LNCaP clone FGC (cell line): ENCODE measurements around the gene RGS18.

ENCODE experiments used
- DNase-seq: peaks from one replicate; pipeline ENCODE4 v3.0.0-alpha.2; 2011; ENCODE audit warnings: low read depth
- H3K4me3 ChIP-seq: 2 replicates; pipeline ENCODE4 v1.5.1; 2011; ENCODE audit warnings: mild to moderate bottlenecking, low read depth, low read length, control low read depth
- TF ChIP-seq, protein P1 (sequence below): IDR thresholded peaks from 2 replicates; pipeline ENCODE4 v1.5.1; 2012; ENCODE audit warnings: mild to moderate bottlenecking; ENCODE audit not compliant: control insufficient read depth, insufficient read depth; ENCODE audit errors: extremely low read depth

The RGS18 gene, protein sequence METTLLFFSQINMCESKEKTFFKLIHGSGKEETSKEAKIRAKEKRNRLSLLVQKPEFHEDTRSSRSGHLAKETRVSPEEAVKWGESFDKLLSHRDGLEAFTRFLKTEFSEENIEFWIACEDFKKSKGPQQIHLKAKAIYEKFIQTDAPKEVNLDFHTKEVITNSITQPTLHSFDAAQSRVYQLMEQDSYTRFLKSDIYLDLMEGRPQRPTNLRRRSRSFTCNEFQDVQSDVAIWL

DNA sequence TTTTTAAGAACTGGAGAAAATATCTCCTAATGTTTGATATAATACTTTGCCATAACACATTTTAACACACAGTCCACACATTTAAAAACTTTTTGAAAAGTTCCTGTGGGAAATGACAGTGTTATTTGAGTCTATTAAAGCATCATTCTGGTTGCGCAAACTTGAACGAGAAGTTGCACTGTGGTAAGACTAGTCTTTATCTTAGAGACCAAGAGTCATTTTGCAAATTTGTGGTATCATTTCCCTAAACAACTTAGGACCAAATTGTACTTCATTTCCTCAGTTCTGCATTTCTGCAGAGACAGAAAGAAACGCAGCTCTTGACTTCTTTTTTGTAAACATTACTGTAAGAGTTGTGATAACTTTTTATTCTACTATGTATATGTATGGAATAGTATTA lies at the start of gene RGS18:
TSS of gene RGS18 (plus strand) at position 282 of the 400 bp plus-strand sequence. CDS start 176 bp downstream, outside the sequence.
- TF ChIP-seq, protein P1, sequence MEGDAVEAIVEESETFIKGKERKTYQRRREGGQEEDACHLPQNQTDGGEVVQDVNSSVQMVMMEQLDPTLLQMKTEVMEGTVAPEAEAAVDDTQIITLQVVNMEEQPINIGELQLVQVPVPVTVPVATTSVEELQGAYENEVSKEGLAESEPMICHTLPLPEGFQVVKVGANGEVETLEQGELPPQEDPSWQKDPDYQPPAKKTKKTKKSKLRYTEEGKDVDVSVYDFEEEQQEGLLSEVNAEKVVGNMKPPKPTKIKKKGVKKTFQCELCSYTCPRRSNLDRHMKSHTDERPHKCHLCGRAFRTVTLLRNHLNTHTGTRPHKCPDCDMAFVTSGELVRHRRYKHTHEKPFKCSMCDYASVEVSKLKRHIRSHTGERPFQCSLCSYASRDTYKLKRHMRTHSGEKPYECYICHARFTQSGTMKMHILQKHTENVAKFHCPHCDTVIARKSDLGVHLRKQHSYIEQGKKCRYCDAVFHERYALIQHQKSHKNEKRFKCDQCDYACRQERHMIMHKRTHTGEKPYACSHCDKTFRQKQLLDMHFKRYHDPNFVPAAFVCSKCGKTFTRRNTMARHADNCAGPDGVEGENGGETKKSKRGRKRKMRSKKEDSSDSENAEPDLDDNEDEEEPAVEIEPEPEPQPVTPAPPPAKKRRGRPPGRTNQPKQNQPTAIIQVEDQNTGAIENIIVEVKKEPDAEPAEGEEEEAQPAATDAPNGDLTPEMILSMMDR, result no peak
- no peak for DNase-seq
- H3K4me3 ChIP-seq, result no peak within 1 kb of the TSS

DNA sequence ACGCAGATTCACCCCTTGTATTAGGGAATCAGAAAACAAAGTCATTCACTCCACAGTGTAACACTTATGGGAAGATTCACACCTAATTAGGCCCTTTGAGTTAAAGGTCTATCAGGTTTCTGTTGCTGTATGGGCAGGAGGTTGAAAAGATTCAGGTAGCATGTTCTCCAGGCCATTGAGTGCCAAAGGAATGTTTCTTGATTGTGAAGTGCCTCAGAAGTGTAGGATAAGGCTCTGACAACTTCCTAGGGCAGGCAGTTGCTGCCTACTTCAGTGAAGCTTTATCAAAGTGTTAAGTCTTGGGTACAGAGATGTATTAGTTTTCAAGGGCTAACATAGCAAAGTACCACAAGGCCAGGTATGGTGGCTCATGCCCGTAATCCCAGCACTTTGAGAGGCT lies 48.7 kb upstream of the RGS18 start:
- no peak for DNase-seq
- TF ChIP-seq, protein P1, result no peak
- H3K4me3 ChIP-seq, result no peak overlapping the region

DNA sequence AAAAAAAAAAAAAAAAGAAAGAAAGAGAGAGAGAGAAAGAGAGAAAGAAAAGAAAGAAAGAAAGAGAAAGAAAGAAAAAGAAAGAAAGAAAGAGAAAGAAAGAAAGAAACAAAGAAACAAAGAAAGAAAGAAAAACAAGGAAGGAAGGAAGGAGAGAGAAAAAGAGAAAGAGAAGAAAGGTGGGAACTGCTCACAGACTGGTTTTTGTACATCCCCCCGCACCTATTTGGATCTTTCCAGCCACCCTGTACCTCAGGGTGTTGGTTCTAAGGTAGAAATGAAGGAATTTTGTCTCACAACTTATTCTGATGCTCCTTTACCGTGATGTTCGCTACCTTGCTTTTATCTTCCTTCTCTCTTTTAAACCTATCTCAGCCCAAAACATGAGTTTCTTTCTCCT lies 43.3 kb upstream of the RGS18 start:
- TF ChIP-seq, protein P1, result no peak
- H3K4me3 ChIP-seq, result no peak overlapping the region
- DNase-seq, result no peak

DNA sequence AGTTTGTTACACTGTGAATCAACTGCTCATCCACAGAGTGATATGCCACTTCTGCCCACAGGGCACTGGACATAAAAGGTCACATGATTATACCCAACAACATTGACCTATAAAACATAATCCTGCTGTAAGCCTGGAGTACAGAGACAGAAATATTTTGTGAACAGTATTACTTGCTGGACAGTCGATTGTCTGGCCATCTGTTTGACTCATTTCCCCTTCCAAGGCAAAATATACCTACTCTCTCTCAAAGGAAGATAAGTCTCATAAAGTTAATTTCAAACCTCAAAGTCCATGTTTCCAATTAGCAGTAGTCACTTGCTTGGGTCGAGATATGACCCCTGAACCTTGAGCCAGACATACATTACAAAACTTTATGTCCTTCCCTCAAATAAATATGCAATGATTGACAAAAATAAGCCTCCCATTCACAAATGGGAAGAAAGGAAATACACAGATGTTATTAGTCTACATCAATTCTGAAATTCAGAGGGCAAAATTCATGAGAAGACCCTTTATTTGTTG lies 39.3 kb upstream of the RGS18 start:
- TF ChIP-seq, protein P1, result no peak
- no peak for DNase-seq
- H3K4me3 ChIP-seq, result no peak overlapping the region

DNA sequence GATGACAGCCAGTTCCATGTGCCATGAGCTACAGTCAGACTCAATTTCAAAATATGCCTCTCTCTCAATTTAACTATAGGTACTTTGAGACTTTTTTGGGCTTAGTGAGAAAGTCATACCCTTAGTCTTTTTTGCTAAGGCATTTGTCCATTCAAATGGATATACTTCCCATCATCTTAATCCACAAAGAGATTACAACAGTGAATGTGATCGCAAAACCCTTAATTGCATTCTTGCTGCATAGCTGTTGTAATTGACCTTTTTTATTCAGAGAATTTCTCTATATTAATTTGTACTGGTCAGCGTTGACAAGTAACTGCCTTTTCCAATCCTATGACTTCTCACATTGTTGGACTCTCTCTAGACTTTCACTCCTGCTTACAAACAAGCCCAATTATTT lies 38.6 kb upstream of the RGS18 start:
- TF ChIP-seq, protein P1, result no peak
- DNase-seq, result no peak
- no peak overlapping the region for H3K4me3 ChIP-seq

DNA sequence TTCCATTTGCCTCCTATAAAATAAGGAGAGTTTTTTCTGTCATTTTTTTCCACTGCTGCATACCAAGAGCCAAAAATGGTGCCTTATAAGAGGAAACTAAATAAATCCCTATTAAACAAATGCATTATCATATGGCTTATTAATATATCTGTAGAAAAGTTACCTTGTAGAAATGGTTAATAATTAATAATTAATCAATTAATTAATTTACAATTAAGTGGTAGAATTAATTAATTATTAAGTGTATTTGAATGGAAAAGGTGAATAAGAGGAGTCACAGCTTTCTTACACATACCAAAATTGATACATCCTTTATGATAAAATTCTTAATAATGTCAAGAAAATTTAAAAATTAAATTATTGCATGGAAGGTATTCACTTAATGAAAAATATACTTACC lies 35.6 kb upstream of the RGS18 start:
- H3K4me3 ChIP-seq, result no peak overlapping the region
- DNase-seq, result no peak
- TF ChIP-seq, protein P1, result no peak

DNA sequence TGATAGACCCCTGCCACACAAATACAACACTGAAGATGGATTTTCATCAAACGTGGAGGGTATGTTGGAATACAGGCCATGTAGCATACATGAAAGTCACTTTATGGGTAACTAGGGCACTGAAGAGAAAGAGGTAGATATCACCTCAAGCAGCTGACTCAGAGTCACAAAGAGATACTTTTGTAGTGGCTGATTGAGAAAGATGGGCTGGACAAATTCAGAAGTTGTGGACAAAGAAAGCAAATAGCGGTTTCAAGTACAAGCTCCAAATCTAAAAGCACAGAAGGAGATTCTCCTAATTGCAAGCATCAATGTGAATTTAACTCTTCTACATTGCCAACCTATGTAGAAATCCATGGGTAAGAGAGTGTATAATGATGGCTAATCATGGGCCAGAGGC lies 35.0 kb upstream of the RGS18 start:
- DNase-seq, result no peak
- TF ChIP-seq, protein P1, result no peak
- H3K4me3 ChIP-seq, result no peak overlapping the region
